ENCODE data around the gene CPTP.
A peak's percentile ranks its signal among the peaks of the same experiment; 100 is the strongest.
"Not testable (repeated sequence)": the region's sequence is repeated elsewhere in the genome, so short reads cannot be mapped to it uniquely, and the experiment has no call there.

Gene CPTP

GRCh38 chr1:1307261-1307922, 17.2 kb upstream of the CPTP start:
- DNase-seq = no peak

DNA sequence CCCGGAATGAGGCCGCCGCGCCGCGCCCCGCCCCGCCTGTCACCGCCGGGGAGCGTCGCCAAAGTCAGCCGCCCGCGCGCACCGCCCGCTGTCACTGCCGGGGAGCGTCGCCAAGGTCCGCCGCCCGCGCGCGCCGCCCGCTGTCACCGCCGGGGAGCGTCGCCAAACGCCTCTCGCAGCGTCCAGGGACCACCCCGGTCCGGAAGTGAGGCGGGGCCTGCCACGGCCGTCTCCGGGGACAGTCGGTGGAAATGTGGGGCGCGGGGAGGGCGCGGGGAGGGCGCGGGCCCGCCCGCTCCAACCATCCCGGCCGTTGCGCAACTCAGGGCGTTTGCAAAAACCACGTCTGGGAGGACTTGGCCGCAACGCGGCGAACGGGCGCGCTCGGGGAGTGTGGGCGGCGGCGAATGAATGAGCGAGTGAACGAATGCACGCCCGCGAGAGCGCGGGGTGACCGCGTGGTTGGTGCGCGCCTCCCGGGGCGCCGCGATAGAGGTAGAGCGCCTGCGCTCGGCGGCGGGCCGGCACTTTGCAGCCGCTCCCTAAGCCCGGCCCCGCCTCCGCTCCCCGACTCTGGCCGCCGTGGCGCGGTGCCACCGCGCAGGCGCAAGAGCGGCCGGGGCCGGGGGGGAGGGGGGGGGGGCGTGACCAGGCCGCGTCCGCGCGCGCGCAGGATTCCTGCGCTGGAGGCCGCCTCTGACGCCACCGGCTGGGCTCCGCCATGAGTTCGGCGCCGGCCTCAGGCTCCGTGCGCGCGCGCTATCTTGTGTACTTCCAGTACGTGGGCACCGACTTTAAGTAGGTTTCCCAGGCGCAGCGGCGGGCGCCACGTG, 16.5 kb upstream of the CPTP start, which contains the start of the genes ACAP3 and PUSL1:
Gene ACAP3, minus strand, starts transcription at position 8 of the 833 bp plus-strand sequence. CDS start 115 bp downstream, outside the sequence.
Gene PUSL1, plus strand, starts transcription at position 675 of the 833 bp plus-strand sequence. Its CDS starts 47 bp downstream, at position 722.
- DNase-seq = peak; percentile 94

DNA sequence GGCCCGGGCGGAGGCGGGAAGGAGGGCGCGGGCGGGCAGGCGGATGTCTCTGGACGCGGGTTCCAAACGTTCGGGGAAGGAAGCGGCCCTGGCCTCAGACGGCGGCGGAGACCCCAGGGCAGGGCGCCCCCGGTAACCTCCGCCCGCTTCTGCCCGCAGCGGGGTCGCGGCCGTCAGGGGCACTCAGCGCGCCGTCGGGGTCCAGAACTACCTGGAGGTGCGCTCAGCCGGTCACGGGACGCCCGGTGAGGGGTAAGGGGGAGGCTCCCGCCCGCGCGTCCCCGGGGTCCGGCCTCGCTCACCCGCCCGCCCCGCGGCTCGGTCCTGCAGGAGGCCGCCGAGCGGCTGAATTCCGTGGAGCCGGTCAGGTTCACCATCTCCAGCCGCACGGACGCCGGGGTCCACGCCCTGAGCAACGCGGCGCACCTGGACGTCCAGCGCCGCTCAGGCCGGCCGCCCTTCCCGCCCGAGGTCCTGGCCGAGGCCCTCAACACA, 15.8 kb upstream of the CPTP start:
- no peak for DNase-seq

GRCh38 chr1:1309251-1310108, 15.1 kb upstream of the CPTP start:
- no peak for DNase-seq

- DNase-seq = no peak
These were observed 14.6 kb upstream of the CPTP start for GRCh38 chr1:1310109-1310385.

DNA sequence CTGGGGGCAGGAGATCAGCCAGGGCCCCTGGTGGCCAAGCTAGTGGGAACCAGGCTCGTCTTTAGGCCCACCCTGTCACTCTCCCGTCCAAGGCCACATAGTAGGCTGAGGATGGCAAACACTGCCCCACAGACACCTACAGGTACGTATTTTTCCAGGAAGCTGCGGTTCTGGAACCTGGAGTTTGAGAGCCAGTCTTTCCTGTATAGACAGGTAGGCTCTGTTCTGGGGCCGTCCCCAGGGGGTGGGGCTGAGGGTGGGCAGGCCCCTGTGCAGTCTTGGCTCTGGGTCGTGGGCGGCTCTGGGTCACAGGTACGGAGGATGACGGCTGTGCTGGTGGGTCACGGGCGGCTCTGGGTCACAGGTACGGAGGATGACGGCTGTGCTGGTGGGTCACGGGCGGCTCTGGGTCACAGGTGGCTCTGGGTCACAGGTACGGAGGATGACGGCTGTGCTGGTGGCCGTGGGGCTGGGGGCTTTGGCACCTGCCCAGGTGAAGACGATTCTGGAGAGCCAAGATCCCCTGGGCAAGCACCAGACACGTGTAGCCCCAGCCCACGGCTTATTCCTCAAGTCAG, 14.0 kb upstream of the CPTP start:
- no peak for DNase-seq

- no peak for DNase-seq
These were observed 13.2 kb upstream of the CPTP start for GRCh38 chr1:1311107-1312104.

DNA sequence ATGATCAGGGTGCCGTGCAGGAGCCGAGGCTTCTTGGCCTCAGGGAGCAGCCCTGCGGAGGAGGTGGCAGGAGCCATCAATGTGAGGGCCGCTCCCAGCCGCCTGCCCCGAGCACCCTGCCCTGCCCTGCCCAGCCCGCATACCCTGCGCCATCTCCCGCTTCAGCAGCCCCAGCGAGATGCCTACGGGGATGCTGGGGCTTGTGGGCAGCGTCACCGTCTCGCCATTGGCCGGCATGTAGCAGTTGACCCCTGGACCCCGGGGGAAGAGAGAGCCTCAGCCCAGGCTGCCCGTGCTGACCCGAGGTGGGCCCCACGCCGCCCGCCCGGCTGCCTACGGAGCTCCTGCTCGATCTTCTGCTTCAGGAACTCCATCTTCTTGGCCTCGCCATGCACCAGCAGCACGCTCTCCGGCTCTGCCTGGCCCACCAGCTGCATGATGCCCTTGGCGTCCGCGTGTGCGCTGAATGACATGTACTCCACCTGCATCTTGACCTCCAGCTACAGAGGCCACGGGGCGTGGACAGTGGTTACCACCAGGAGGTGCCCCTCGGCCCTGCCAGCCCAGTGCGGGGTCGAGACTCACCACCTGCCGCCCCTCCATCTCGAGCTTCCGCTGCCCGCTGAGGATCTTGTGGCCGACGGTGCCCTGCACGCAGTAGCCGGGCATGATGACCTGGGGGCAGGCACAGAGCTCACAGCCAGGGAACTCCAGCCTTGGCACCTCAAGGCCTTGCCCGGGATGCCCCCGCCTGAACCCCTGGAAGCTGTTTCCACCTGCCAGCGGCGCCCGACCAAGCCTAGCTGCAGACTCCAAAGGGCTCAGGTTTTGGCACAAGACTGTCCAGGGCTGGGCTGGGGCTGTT, 11.9 kb upstream of the CPTP start:
- DNase-seq = no peak

DNA sequence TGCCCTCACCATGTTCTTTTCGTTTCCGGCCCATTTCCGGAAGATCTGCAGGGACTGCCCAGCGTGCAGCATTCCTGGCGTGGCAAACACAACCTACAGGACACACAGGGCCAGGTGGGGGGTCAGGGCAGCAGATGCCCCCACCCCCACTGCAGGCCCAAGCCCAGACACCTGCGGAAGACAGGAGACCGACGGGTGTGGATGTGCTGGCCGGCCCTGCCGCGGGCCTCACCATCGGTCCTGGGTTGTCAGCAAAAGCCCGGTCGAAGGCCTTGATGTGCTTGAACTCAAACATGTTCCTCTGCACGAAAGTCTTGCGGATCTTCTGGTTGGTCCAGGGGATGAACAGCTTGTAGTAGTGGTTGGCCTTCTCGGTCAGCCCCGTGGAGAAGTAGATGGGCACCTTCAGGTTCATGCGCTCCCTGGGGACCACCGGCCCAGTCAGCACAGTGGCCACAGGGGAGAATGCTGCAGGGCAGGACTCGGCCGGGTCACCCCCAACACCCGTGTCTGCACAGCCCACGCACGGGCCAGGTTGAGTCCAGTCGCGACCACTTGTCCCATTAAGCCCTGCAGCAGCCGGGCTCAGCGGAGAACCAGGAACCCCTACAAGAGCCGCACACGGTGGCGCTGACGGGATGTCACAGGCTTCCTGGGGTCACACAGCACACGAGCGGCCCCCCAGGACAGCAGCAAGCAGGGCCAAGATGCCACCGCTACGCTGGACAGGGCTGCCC, 10.9 kb upstream of the CPTP start:
- no peak for DNase-seq

- no peak for DNase-seq
These were observed 10.4 kb upstream of the CPTP start for GRCh38 chr1:1314237-1314586.

GRCh38 chr1:1314678-1315335, 9.8 kb upstream of the CPTP start:
- DNase-seq = no peak

DNA sequence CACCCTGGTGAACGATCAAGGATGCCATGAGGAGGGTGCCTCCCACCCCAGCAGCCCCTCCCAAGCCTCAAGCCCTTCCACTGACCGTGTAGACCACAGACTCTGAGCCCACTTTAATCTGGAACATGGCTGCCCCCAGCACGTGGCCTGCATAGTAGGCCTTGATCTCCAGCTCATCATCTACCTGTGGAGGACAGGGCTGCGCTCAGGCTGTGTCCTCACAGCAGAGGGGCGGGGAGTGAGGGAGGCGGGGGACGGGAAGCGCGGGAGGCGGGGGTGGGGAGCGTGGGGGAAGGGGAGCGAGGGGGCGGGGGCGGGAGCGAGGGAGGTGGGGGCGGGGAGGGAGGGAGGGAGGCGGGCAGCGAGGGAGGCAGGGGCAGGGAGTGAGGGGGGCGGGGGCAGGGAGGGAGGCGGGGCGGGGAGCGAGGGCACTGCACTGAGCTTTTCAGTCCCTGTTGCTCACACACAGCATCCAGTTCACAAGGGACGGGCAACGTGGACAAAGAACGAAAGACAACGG, 9.1 kb upstream of the CPTP start:
- DNase-seq = no peak

GRCh38 chr1:1316199-1316598, 8.4 kb upstream of the CPTP start:
- DNase-seq = not testable (repeated sequence)

- DNase-seq = no peak
These were observed 7.2 kb upstream of the CPTP start for GRCh38 chr1:1317420-1317819.

- peak; percentile 90 for DNase-seq
These were observed 6.4 kb upstream of the CPTP start for GRCh38 chr1:1318131-1318652.

GRCh38 chr1:1318777-1319645, 5.6 kb upstream of the CPTP start:
- no peak for DNase-seq

DNA sequence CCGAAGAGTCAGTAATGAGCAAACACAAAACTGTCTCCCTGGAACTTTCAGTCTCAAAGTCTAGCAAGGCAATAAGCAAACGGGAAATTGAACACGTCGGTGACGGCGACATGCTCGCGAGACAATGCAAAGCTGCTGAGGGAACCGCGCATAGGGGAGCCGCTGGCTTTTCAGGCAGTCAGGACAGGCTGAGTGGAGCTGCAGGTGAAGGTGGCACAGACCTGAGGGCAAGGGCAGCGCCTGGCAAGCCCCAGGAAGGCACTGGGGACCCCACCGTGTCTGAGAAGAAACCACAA, 5.0 kb upstream of the CPTP start:
- DNase-seq = no peak
